ENCODE data around the gene AP3B1.

The AP3B1 gene

GRCh38 chr5:77952636-77953212, 341.8 kb downstream of the AP3B1 start:
- no peak for DNase-seq (ENCODE audit: low read depth)
- no peak overlapping the region for H3K4me3 ChIP-seq (ENCODE audit: low read depth, low read length)

More at GRCh38 chr5:77952636-77953212, 341.8 kb downstream of the AP3B1 start:
- TF ChIP-seq, protein P1, sequence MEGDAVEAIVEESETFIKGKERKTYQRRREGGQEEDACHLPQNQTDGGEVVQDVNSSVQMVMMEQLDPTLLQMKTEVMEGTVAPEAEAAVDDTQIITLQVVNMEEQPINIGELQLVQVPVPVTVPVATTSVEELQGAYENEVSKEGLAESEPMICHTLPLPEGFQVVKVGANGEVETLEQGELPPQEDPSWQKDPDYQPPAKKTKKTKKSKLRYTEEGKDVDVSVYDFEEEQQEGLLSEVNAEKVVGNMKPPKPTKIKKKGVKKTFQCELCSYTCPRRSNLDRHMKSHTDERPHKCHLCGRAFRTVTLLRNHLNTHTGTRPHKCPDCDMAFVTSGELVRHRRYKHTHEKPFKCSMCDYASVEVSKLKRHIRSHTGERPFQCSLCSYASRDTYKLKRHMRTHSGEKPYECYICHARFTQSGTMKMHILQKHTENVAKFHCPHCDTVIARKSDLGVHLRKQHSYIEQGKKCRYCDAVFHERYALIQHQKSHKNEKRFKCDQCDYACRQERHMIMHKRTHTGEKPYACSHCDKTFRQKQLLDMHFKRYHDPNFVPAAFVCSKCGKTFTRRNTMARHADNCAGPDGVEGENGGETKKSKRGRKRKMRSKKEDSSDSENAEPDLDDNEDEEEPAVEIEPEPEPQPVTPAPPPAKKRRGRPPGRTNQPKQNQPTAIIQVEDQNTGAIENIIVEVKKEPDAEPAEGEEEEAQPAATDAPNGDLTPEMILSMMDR (IDR thresholded peaks at IDR 0.05; ENCODE audit: low read depth, low read length, missing control alignments), result no peak
